ENCODE measurements around the gene SNAP47.

DNA sequence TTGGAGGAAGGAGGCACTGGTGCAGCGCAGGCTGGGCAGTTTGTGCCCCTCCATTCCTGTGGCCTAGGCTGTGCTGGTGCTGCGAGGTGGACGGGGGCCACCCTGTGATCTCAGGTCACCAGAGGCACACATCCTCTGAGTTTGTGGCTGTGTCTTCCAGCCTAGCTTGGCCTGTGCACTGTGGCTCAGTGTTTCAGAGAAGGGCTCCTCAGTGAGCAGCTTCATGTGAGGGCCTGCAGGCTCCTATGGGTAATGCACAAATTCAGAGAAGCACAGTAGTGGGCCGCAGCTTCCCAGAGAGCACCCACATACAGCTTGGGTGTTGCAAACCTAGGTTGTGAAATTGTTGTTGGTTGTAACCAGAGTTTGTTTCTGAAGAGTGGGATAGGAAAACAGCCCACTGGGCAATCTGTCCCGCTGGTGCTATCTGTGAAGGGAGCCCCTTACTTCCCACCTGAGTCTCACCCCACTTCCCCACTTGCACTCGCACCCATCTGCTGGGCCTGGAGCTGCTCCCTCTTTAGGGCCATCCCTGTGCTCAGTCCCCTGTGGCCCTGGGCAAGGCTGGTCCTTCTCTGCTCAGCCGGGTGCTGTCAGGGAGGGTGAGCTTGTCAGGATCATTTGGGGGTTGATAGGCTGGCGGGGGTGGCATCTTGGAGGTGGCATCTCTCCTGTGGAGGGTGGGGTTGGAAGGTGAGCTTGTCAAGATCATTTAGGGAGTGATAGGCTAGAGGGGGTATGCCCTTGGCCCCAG, 30.2 kb downstream of the SNAP47 start:
- TF ChIP-seq TAF1 (IDR thresholded peaks at IDR 0.05; ENCODE audit: low read depth, low read length) (no peak), POLR2AphosphoS5 (IDR thresholded peaks at IDR 0.05; ENCODE audit: low read depth, low read length) (no peak), POLR2A (IDR thresholded peaks at IDR 0.05; ENCODE audit: low read depth, low read length) (no peak), SPI1 (IDR thresholded peaks at IDR 0.05; ENCODE audit: low read depth, low read length) (no peak), PAX5 (IDR thresholded peaks at IDR 0.05; ENCODE audit: insufficient read depth, low read length, severe bottlenecking) (no peak)

All from GM12891 (cell line).